NK-92 (cell line): ENCODE results near the gene ALKBH3.

ENCODE experiments used
- DNase-seq: peaks from one replicate; lab custom pipeline; 2025; ENCODE audit not compliant: unreplicated experiment; lab: John Stamatoyannopoulos, UW

Gene ALKBH3

GRCh38 chr11:43892851-43893250, 12.2 kb downstream of the ALKBH3 start:
- DNase-seq: no peak

GRCh38 chr11:43894546-43894945, 13.9 kb downstream of the ALKBH3 start:
- DNase-seq: no peak

DNA sequence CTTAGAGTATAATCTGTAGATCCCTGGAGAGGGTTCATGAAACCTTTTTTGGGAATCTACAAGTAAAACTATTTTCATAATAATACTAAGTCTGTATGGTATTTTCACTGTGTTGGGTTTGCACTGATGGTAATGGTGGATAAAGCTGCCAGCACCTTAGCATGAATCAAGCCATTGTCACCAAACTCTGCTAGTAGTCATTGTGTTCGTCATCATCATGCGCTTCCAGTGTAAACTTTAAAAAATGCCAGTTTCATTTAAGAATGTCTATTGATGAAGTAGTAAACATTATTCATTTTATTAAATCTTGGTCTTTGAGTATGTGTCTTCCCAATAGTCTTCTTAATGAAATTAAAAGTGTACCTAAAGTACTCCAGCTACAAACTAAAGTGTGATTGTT, 15.0 kb downstream of the ALKBH3 start:
- no peak for DNase-seq

- no peak for DNase-seq
These were observed 17.9 kb downstream of the ALKBH3 start for GRCh38 chr11:43898574-43898973.

- no peak for DNase-seq
These were observed 18.5 kb downstream of the ALKBH3 start for GRCh38 chr11:43899094-43899493.

- DNase-seq: no peak
These were observed 20.9 kb downstream of the ALKBH3 start for GRCh38 chr11:43901551-43901950.

DNA sequence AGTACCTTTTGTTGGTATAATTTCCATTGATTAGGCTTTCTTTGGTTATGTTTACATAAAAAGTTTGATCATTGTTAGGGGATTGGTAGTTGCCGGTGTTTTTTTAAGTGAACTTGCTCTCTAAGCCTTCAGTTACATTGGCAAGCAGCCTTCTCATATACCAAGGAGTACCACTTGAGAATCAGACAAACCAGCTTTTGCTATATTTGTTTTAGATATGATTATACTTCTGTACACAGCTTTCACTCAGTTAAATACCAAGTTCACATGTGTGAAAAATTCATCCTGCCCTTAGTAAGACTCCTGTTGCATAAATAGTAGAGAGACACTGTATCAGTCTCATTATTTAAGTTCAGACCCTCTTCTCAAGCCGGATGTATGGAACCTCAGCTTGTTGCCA, 22.4 kb downstream of the ALKBH3 start:
- no peak for DNase-seq

- DNase-seq: no peak
These were observed 23.3 kb downstream of the ALKBH3 start for GRCh38 chr11:43903969-43904368.

DNA sequence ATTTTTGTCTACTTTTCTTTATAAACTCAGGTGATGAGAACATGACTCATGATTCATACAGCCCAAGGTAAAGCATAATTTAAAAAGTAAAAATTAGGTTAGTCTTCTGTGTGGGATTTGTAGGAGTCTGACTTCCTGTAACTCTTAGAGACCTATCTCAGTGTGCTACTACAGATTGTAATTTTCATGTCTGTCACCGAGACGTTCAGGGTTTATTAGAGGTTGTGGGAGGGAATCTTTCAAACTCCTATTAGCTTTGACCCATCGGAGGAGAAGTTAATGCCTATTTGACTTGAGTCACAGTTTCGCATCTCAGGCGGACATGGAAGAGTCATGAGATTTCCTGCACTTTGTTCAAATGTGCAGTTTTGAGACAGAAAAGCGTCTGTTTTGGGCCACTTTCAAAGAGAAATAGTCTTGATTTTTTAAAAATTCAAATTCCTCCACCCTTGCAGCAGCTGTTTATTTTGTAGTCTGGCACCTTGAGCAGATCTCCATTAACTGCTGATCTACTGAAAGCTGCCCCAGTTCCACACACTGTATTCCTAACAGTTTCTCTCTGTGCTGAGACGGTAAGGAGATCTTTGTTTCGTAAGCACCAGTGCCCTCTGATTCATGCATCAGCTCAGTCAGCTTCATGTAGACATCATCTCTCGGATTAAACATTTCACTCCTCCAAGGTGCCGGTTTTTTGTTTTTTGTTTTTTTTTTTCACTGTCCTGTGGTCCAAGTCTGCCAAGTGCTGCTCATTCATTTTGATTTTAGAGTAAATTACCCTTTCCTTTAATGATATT, 24.3 kb downstream of the ALKBH3 start:
- DNase-seq: no peak

GRCh38 chr11:43905813-43906241, 25.2 kb downstream of the ALKBH3 start:
- DNase-seq: no peak

DNA sequence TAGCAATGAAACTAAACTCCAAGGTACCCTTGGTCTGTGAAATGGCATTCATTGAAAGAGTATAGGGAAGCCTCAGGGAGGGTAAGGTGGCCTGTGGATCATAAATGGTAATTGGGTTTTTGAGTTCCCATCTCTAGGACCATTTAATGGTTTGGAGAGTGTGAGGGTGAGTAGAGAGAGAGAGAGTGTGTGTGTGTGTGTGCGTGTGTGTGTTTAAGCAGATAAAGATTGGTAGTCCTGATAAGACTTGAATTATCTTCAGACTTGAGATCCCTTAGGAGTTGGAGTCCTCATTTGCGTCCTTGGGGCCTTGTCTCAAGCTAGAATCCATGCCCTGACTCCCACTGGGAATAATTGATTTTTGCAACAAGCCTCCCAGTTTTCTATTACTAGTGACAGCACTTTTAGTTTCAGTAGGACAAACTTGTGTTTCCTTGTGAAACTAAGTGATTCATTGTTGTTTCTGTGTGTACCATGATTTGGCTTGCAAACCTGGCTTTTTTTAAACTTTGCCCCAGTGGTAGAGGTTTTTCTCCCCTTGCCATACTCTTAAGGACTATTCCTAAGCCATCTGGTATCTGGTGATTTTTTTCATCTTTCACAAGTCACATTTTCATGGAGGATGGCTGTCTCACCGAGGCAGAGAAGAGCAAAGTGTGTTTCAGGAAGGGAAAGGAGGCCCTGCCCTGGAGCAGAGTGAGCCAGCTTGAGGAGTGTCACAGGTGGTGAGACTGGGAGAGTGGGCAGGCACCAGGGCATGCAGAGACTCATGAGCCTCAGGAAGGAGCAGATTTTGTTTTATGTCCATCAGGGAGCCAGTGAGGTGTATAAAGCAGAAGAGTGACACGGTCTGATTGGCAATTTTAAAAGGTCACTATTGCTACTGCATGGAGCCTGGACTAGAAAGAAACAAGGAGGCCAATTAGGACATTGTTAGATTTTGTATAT, 26.7 kb downstream of the ALKBH3 start:
- no peak for DNase-seq

DNA sequence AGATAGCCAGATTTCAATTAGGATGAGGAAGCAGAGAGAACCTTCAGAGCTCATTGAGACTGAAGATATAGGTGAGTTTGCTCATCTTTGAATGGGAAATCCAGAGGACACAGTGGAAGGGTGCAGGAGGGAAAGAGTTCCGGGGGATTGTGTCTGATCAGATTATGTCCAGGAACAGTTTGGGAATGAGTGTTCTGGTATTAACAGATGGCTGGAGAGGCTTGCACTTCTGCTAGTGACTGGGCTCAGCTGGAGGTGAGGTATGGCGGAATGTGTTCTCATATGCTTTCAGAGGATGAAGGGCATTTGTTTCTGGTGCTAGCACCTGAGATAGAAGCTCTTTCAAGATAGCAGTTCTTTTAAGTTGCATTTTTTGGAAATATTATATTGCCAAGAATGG, 27.6 kb downstream of the ALKBH3 start:
- DNase-seq: no peak

- no peak for DNase-seq
These were observed 28.1 kb downstream of the ALKBH3 start for GRCh38 chr11:43908683-43909082.

- no peak for DNase-seq
These were observed 33.3 kb downstream of the ALKBH3 start for GRCh38 chr11:43913829-43914380.

- DNase-seq: no peak
These were observed 33.8 kb downstream of the ALKBH3 start for GRCh38 chr11:43914466-43914865.

DNA sequence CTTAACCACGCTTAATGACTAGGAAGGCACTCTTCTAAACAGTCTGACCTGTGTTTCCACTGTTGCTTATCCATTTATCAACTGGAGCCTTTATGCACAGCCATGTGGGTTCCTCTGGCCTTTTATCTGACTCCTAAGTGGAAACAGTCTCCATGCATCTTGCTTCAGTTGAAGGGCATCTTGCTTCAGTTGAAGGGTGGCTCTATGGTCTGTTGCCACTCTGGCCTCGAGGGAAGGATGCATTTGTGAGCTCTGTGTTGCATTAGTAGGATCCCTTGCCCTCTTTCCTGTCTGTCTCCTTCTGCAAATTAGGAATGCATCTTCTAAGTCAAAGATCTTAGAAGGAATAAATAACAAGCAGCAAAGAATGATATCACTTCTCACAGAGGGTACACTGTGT, 36.0 kb downstream of the ALKBH3 start:
- no peak for DNase-seq

GRCh38 chr11:43917851-43918250, 37.2 kb downstream of the ALKBH3 start:
- DNase-seq: no peak

DNA sequence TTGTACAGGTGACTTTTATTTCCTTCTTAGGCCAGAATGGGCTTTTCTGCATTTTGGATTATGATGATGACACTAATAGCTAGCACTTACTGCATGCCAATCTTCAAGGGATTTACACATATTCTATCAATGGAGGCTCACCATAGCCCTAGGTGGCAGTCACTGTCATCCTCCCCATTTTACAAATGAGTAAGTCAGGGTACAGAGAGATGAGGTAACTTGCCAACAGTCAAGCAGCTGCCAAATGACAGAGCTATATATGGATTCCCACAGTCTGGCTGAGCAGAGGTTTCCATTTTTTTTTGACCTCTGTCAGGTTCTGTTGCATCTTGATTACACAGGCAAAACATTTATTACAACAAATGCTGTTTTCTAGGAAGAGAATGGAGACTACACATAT, 38.0 kb downstream of the ALKBH3 start:
- no peak for DNase-seq

- DNase-seq: no peak
These were observed 39.4 kb downstream of the ALKBH3 start for GRCh38 chr11:43919852-43920597.

DNA sequence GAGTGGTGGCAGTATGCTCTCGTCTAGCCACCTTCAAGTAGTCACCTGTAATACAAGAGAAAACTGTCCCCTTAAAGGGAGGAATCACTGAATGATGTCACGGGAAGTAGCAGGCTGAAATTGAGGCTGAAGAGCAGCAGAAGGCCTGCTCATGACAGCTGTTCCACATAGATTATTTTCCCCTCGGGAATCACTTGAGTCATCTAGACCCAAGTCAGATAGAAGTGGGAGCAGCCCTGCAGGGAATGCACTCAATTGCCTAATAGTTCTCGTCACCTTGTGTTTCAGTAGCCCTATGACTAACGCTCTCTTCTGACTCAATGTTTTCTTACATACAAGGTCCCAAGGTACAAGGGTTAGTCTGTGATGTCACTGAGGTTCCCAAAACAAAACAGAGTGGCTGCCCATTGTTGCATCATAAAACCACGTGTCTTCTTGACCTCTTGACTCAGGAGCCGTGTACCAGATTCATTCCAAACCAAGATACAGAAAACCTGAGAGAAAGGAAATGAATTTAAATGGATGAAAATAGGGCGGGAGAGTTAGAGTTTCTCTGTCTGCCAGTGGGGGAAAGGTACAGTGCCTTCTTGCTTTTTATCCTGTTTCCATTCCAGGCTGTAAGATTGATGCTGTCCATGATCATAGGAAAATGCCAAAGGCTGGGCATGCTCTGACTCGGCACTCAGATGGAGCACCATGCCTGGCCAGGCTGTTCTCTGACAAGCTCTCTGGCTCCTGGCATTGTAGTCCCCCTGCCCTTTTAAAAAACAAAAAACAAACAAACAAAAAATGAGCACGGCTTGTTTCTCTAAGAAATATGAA, 40.2 kb downstream of the ALKBH3 start:
- no peak for DNase-seq
